ENCODE measurements around the gene HPCA.

Gene HPCA

DNA sequence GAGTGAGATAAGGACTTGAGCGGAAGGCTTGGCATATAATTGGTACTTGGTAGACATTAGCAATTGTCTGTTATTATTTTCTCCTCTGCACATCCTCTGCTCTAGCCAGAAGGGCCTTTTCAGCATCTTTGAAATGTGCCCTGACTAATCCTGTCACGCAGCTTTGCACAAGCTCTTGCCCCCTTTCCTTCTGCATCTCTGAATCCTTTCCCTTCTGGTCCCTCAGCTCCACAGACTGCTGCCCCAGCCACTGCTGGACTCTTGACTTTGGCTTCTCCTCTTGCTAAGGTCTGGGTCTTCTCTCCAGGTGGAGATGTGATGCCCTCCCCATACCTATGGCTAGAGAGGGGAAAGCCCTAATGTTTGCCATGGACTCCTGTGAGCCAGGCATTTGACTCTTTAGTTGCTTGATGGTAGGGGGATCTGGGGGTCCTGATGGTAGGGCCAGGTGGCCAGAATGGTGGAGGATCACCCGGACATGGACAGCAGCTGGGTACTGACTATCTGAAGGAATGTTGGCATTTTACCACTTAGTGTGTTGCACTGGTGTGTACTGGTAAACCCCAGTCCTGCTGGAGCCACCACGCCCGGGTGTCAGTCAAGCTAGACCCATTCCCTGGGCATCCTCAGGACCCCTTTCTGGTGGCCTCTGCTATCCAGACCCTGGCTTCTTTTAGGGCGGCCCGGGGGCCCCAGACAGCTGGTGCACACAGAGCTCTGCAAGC lies 4.4 kb downstream of the HPCA start:
- no peak for DNase-seq

GRCh38 chr1:32891241-32891570 lies 4.9 kb downstream of the HPCA start:
- DNase-seq = no peak

GRCh38 chr1:32891630-32892029 lies 5.3 kb downstream of the HPCA start:
- DNase-seq = no peak

GRCh38 chr1:32892368-32893197 lies 6.3 kb downstream of the HPCA start:
- peak; percentile 32 for DNase-seq

DNA sequence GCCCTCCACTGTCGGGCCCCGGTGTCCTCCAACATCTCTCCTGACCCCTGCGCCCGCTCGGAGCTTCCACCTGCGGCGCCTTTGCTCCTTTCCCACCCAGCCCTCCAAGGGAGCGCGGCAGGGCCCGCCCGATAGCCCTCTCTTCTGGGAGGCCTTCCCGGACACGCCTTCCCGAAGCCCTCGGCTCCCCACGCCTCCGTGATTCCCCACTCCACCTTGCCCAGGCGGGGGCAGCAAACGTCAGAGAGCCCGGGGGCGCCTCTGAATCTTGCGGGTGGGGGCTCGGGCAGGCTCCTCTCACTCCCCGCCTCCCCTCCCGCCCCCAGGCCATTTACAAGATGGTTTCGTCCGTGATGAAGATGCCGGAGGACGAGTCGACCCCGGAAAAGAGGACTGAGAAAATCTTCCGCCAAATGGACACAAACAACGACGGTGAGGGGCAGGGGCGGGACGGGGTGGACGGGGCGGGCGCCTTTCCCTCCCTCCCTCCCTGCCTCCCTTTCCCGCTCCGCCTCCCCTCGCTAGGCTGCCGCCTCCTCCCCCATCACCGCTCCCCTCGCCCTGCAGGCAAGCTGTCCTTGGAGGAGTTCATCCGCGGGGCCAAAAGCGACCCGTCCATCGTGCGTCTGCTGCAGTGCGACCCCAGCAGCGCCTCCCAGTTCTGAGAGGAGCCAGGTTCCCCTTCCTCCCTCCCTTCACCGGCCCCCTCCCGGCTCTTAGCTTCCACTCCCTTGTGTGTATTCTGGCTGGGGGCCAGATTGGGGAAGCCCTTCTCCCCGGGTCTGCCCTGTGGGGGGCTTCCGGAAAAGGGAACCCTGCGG lies 7.1 kb downstream of the HPCA start:
- DNase-seq = peak; percentile 29

DNA sequence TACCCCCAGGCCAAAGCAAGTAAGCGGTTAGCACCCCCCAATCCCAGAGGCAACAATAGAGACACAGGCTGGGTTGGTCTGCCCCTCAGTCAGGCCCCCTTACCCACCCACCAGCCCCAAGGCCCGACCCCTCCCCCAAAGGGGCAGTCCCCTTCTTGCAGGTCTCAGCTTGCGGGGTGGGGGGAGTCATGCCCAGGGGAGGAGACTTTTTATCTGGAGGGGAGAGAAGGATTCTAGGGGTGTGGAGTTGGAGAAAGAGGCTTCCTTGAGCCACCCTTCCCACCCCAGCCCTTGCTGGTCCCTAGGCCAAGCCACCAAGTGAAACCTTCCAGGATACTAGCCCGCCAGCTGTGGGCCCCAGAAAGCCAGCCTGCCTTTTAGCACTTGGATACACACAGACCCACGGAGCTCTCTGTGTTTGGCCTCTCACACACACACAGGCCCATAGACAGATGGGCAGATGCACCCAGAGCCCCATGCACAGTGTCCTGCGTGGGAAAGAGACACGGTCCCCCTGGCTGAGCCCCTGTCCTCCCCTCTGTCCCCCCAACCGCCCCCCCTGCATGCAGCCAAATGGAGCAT lies 7.8 kb downstream of the HPCA start:
- DNase-seq = no peak

DNA sequence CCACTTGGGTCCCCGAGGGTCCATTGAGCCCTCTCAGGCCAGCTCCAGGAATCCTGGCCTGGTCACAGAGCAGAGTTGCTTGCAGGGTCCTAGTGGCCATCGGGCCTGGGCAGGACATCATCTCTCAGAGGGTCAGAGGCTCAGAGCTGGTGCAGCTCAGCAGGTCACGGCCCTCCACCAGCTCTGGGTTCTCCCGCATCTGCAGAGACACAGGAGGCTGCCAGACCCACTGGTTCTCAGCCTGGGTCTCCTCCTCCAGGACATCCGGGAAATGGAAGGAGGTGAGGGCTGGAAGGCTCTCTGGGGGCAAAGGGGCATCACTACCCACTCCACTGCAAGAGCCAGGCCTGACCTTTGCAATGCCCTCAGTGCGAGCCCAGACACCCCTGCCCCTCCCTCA lies 8.4 kb downstream of the HPCA start:
- DNase-seq = no peak

GRCh38 chr1:32895325-32896215 lies 9.3 kb downstream of the HPCA start:
- DNase-seq = no peak

DNA sequence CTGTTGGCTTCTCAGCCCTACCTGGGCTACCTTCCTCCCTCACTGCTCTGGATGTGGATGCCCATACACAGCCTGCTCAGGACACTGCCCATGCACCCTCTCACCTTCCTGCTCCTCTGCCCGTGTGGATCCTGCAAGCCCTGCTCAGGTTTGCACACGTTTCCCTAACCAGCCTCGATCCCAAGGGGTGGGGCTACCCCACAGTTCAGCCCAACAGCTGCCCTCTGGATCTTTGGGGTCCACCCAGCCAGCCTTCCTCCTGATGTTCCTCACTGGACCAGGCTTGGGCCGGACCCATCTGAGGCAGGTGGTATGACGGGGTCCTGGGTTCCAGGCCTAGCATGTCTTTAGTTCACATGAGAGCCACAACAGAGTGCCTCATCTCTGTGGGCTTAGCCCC lies 10.2 kb downstream of the HPCA start:
- DNase-seq = no peak

DNA sequence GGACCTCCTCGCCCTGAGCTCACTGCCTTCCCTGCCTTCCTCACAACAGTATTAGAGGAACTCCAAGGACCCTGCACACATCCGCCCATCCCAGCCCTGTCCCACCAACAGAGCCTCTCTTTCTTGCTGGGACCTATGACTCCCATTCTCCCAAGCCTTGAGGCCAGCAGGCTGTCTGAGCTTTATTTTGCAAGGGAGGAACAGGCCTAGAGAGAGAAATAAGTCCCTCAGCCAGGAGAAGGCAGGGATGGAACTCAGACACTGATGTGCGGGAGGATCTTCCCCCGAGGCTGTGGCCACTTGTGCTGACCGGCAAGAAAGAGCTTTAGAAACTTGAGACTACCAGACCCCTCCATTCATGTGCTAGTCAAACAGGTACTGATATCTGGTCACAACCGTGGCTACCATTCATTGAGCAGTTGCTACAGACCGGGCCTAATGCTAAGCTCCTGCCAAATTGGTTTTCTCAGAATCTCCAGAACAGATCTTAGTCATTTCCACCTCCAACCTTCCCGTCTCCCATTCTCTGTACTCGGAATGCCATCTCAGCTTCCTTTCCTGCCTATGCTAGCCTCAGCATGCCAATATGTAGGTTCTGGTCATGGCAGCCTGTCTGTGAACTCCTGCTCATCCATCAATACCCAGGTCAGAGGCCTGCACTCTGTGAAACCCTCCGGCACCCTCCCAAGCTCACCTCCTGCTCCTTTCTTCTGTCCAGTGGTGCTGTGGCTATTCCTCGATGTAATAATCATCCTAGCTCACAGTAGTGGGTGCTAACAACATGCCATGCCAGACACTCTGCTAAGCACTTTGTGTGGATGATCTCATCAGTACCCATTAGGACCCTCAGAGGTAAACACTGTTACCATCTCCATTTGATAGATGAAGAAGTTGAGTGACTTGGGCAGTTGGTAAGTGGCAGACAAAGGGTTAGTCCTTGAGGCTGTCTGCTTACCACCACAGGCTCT lies 11.1 kb downstream of the HPCA start:
- DNase-seq = no peak

- DNase-seq = no peak
Measured at GRCh38 chr1:32898056-32898455, 11.8 kb downstream of the HPCA start.

GRCh38 chr1:32898958-32899357 lies 12.7 kb downstream of the HPCA start:
- DNase-seq = no peak

DNA sequence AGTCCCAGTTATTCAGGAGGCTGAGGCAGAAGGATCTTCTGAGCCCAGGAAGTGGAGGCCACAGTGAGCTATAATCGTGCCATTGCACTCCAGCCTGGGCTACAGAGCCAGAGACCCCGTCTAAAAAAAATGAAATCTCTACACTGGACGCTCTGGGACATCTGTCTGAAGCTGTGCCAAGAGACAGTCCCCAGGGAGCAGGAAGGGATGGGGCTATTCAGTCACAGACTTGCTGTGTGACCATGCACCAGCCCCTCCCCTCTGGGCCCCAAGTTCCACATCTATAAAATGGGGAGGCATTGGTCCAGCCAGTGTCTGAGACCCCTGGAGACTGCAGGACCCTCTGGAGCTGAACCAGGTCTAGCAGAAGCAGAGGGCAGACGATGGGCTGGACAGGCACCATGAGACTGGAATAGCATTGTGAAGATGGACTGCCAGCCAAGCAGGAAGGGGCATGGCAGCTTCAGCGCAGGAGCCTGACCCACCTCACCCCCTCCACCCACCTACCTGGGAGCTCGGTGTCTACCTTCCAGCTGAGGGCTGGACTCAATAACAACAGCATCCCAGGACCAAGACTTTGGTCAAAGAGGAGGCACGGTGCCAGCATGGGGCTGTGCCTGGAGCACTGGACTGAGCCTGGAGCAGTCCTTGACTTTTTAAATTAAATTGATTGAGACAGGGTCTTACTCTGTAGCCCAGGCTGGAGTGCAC lies 13.4 kb downstream of the HPCA start:
- DNase-seq = no peak

- no peak for DNase-seq
Measured at GRCh38 chr1:32900371-32900955, 14.2 kb downstream of the HPCA start.

GRCh38 chr1:32900956-32901822 lies 14.9 kb downstream of the HPCA start, which contains the start of gene TMEM54:
TMEM54 (minus strand) TSS chr1:32901389; CDS start chr1:32901238, 151 bp downstream.
- peak; percentile 19 for DNase-seq

- no peak for DNase-seq
Measured at GRCh38 chr1:32901823-32902534, 15.7 kb downstream of the HPCA start.

- no peak for DNase-seq
Measured at GRCh38 chr1:32902535-32902920, 16.2 kb downstream of the HPCA start.
